Aorta (tissue), 5 donors: ENCODE measurements around the gene SAMD4B. TPM values are rescaled to one million over a fixed set of nuclear protein-coding genes. Genes with fewer than 3 reads are reported as not detected.
"Not testable (repeated sequence)": the region's sequence is repeated elsewhere in the genome, so short reads cannot be mapped to it uniquely, and the experiment has no call there.

ENCODE experiments used
- ATAC-seq: fragments of 200-7000 bp; cut with Tn5 transposase; one replicate; pipeline ENCODE4 v1.9.1; 2022; ENCODE audit warnings: moderate library complexity; ENCODE audit not compliant: low FRiP score
- DNase-seq, 2 donors: peaks; one replicate each; pipeline ENCODE4 v3.0.0-alpha.2; 2020
- H3K27ac ChIP-seq, 2 donors: one replicate each; pipeline ENCODE4 v1.5.1; 2013; ENCODE audit warnings: low read length in 2 of 2, mild to moderate bottlenecking in 2 of 2, moderate library complexity in 2 of 2, control low read depth in 1 of 2, inconsistent platforms in 1 of 2, low read depth in 1 of 2
- H3K27me3 ChIP-seq, 2 donors: one replicate each; pipeline ENCODE4 v1.6.1; 2013; ENCODE audit warnings: control low read depth in 1 of 2, low read length in 1 of 2, mild to moderate bottlenecking in 1 of 2, moderate library complexity in 1 of 2; ENCODE audit not compliant: insufficient read depth in 2 of 2, control insufficient read depth in 1 of 2
- H3K36me3 ChIP-seq, 2 donors: one replicate each; pipeline ENCODE4 v1.6.1; 2013; ENCODE audit warnings: control low read depth in 1 of 2, low read length in 1 of 2, mild to moderate bottlenecking in 1 of 2; ENCODE audit not compliant: insufficient read depth in 2 of 2, control insufficient read depth in 1 of 2
- H3K4me1 ChIP-seq, 2 donors: one replicate each; pipeline ENCODE4 v1.6.1; 2013; ENCODE audit warnings: low read length in 2 of 2, control low read depth in 1 of 2, mild to moderate bottlenecking in 1 of 2, moderate library complexity in 1 of 2; ENCODE audit not compliant: insufficient read depth in 2 of 2, control insufficient read depth in 1 of 2
- H3K4me3 ChIP-seq, 2 donors: one replicate each; pipeline ENCODE4 v1.5.1; 2013; ENCODE audit warnings: low read length in 2 of 2, control low read depth in 1 of 2, mild to moderate bottlenecking in 1 of 2
- H3K9me3 ChIP-seq: one replicate; pipeline ENCODE4 v1.6.1; 2013; ENCODE audit warnings: mild to moderate bottlenecking, low read length; ENCODE audit not compliant: control insufficient read depth
- WGBS, 2 donors: extraction: QIAGEN DNeasy Blood & Tissue Kit; methylation state at CpG; one replicate each; pipeline ENCODE4 v1.1.7; 2013; 5-methylcytosine and 5-hydroxymethylcytosine counted together
- intact Hi-C, 2 donors: fragments of 100-400 bp; cut with DNase I; formaldehyde crosslinking; loops; one replicate each; pipeline versions ENCODE4 v1.14.2 to v1.15.0; 2022
- polyA plus RNA-seq, 2 donors: library from polyadenylated mRNA; stranded (reverse); fragments of 200-250 nt; gene quantifications; one replicate each; pipeline ENCODE4 v1.2.3, GENCODE V29; 2013
- total RNA-seq, 2 donors: library from RNA; stranded (reverse); fragmentation: NEBNext Ultra II Directional; extraction: Animal tissue kit (Norgen Biotek cat#: 25700); gene quantifications; one replicate each; pipeline ENCODE4 v1.2.1, GENCODE V29; 2021
- donor health status: healthy with polysubstance abuse.
- donor health status: Bipolar disorder and iron deficiency.
- donor health status: DM: no; HTN: no; CAD: no.
- donor health status: DM: no; HTN: no; CAD: no.
- donor health status: DM: yes; HTN: yes; CAD: no.

SAMD4B gene
- total and polyA plus RNA-seq, 4 donors: 33.6 to 120 (median 105) TPM

- DNase-seq: peak; percentile 85 to 95
- H3K4me1 ChIP-seq: no peaks in the 10 kb centered on the region
- no peak overlapping the region for H3K27ac ChIP-seq
- H3K4me3 ChIP-seq: no peak overlapping the region
- 23 to 25% methylated on average over 17 of the region's 17 CpGs for WGBS, 2 donors
- peak; percentile 87 for ATAC-seq
- H3K27me3 ChIP-seq: no peaks in the 10 kb centered on the region
- H3K9me3 ChIP-seq: no peaks in the 10 kb centered on the region
- intact Hi-C loops: loop anchor here in 1 of 2 donors (5.0 kb wide), 1 partner anchor 206 kb away; no protein-coding TSS in a partner anchor
- H3K36me3 ChIP-seq: no peaks in the 10 kb centered on the region
Observed at GRCh38 chr19:39328046-39328705, 14.0 kb upstream of the SAMD4B start.

GRCh38 chr19:39329948-39330347, 12.3 kb upstream of the SAMD4B start:
- no peaks in the 10 kb centered on the region for H3K9me3 ChIP-seq
- H3K27ac ChIP-seq: no peak overlapping the region
- no peaks in the 10 kb centered on the region for H3K27me3 ChIP-seq
- DNase-seq (peak in 1 of 2 donors; percentile 1), ATAC-seq (no peak)
- no peaks in the 10 kb centered on the region for H3K4me1 ChIP-seq
- H3K36me3 ChIP-seq: no peaks in the 10 kb centered on the region
- 87% methylated on average over 7 of the region's 7 CpGs for WGBS, 2 donors
- intact Hi-C loops: loop anchor here in 1 of 2 donors (5.0 kb wide), 2 partner anchors 208 to 368 kb away; no protein-coding TSS in a partner anchor
- H3K4me3 ChIP-seq: no peak overlapping the region

GRCh38 chr19:39332293-39332692, 9.9 kb upstream of the SAMD4B start:
- Histone ChIP-seq H3K27me3 (no peaks in the 10 kb centered on the region), H3K4me3 (no peak overlapping the region), H3K27ac (no peak overlapping the region), H3K9me3 (no peaks in the 10 kb centered on the region), H3K36me3 (no peaks in the 10 kb centered on the region), H3K4me1 (no peaks in the 10 kb centered on the region)
- ATAC-seq: no peak
- WGBS, 2 donors: 80% methylated on average over 7 of the region's 7 CpGs
- peak in 1 of 2 donors; percentile 20 for DNase-seq
- intact Hi-C loops: loop anchor here in 1 of 2 donors (5.0 kb wide), 1 partner anchor 370 kb away; no protein-coding TSS in a partner anchor

DNA sequence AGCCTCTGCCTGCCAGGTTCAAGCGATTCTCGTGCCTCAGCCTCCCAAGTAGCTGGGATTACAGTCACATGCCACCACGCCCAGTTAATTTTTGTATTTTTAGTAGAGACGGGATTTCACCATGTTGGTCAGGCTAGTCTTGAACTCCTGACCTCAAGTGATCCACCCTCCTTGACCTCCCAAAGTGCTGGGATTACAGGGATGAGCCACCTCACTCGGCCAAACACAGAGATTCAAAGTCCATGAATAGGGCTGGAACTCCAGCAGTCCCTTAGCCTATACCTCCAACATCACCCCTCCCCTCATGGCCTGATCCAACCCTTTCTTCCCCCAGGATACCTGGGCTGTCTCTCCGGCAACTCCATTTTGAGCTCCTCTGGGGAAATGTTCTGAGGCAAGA, 9.5 kb upstream of the SAMD4B start:
- H3K9me3 ChIP-seq, H3K4me1 ChIP-seq, H3K36me3 ChIP-seq, H3K27me3 ChIP-seq, H3K27ac ChIP-seq, H3K4me3 ChIP-seq, ATAC-seq: not testable (repeated sequence)
- DNase-seq: peak in 1 of 2 donors; percentile 19
- intact Hi-C loops: loop anchor here in 1 of 2 donors (5.0 kb wide), 1 partner anchor 370 kb away; no protein-coding TSS in a partner anchor
- WGBS, 2 donors: 73 to 74% methylated on average over 6 of the region's 6 CpGs

GRCh38 chr19:39333507-39333906, 8.7 kb upstream of the SAMD4B start:
- no peaks in the 10 kb centered on the region for H3K36me3 ChIP-seq
- no peak overlapping the region for H3K4me3 ChIP-seq
- H3K9me3 ChIP-seq: no peaks in the 10 kb centered on the region
- 91 to 92% methylated on average over 6 of the region's 6 CpGs for WGBS, 2 donors
- no peaks in the 10 kb centered on the region for H3K27me3 ChIP-seq
- intact Hi-C loops: loop anchor here in 1 of 2 donors (5.0 kb wide), 1 partner anchor 371 kb away; no protein-coding TSS in a partner anchor
- ATAC-seq: no peak
- H3K27ac ChIP-seq: no peak overlapping the region
- no peaks in the 10 kb centered on the region for H3K4me1 ChIP-seq
- peak in 1 of 2 donors; percentile 6 for DNase-seq

DNA sequence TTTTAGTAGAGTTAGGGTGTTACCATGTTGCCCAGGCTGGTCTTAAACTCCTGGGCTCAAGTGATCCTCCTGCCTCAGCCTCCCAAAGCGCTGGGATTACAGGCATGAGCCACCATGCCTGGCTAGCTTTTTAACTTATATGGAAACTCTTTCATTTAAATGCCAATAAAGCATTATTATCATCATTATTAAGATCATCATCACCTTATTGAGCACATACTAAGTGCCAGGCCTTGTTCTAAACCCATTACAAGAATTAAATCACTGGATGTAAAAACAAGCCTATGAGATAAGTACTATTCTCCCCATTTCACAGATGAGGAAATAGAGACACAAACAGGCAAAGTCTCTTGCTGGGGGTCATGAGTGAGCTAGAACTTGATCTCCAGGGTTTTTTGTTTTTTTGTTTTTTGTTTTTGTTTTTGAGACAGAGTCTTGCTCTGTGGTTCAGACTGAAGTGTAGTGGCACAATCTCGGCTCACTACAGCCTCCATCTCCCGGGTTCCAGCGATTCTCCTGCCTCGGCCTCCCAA, 7.7 kb upstream of the SAMD4B start:
- H3K27me3 ChIP-seq: no peaks in the 10 kb centered on the region
- H3K27ac ChIP-seq: no peak overlapping the region
- 93 to 94% methylated on average over 5 of the region's 5 CpGs for WGBS, 2 donors
- ATAC-seq (no peak), DNase-seq (no peak)
- intact Hi-C loops: loop anchor here in 1 of 2 donors (5.0 kb wide), 1 partner anchor 372 kb away; no protein-coding TSS in a partner anchor
- H3K4me3 ChIP-seq: no peak overlapping the region
- H3K9me3 ChIP-seq: no peaks in the 10 kb centered on the region
- no peaks in the 10 kb centered on the region for H3K36me3 ChIP-seq
- H3K4me1 ChIP-seq: no peaks in the 10 kb centered on the region

- H3K9me3 ChIP-seq: no peaks in the 10 kb centered on the region
- no peaks in the 10 kb centered on the region for H3K4me1 ChIP-seq
- H3K36me3 ChIP-seq: no peaks in the 10 kb centered on the region
- peak in 1 of 2 donors; percentile 49 for DNase-seq
- no peak overlapping the region for H3K4me3 ChIP-seq
- 70 to 71% methylated on average over 6 of the region's 6 CpGs for WGBS, 2 donors
- H3K27ac ChIP-seq: no peak overlapping the region
- no peaks in the 10 kb centered on the region for H3K27me3 ChIP-seq
- no peak for ATAC-seq
- intact Hi-C loops: no loop called here
Observed at GRCh38 chr19:39335168-39335548, 7.1 kb upstream of the SAMD4B start.

GRCh38 chr19:39336483-39336882, 5.7 kb upstream of the SAMD4B start:
- WGBS, 2 donors: 62 to 65% methylated on average over 3 of the region's 3 CpGs
- Histone ChIP-seq H3K9me3 (no peaks in the 10 kb centered on the region), H3K4me3 (no peak overlapping the region), H3K27me3 (no peaks in the 10 kb centered on the region), H3K4me1 (no peaks in the 10 kb centered on the region), H3K36me3 (no peaks in the 10 kb centered on the region), H3K27ac (no peak overlapping the region)
- no peak for DNase-seq
- ATAC-seq: no peak
- intact Hi-C loops: no loop called here

DNA sequence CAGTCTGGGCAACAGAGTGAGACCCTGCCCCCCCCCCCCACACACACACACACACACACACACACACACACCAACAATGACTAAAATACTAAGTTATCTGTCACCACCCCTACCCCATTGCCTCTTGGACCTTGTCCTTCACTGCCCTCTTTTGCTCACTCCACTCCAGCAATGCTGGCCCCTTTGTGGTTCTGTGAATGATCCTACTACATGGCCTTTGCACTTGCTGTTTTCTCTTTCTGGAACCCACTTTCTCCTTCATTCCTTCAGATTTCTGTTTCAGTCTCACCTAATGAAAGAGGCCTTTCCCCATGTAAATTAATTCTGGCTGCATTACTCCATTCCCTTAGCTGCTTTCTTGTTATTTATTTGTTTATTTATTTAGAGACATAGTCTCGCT, 2.5 kb upstream of the SAMD4B start:
- DNase-seq: no peak
- Histone ChIP-seq H3K36me3 (no peaks in the 10 kb centered on the region), H3K9me3 (no peaks in the 10 kb centered on the region), H3K4me1 (no peaks in the 10 kb centered on the region), H3K4me3 (no peak overlapping the region), H3K27me3 (no peaks in the 10 kb centered on the region), H3K27ac (no peak overlapping the region)
- intact Hi-C loops: loop anchor here (5.0 to 10.0 kb wide), 3 partner anchors 193 to 212 kb away; partner anchors contain the start of genes EID2B (in 2 of the 2) and PAK4 (in 1 of the 2)
- ATAC-seq: no peak
- WGBS, 2 donors: 96 to 100% methylated on average over 1 of the region's 1 CpG
